K562 (cell line): ENCODE results near the gene NT5DC2. TPM values are rescaled to one million over a fixed set of nuclear protein-coding genes. Genes with fewer than 3 reads are reported as not detected.

Experiments
- ATAC-seq: fragments of 200-7000 bp; cut with Tn5 transposase; 3 replicates; pipeline ENCODE4 v1.9.1; 2020; ENCODE audit warnings: moderate library complexity
- BruUV-seq: library from RNA; stranded (reverse); fragments of 400-500 nt; replicated peaks from 2 replicates; lab custom pipeline; 2021; lab: Mats Ljungman, UMichigan
- CTCF ChIA-PET: fragments of 300-600 bp; formaldehyde crosslinking; extraction: SDS; loops from one replicate; lab custom pipeline; 2021; ENCODE audit warnings: low intra/inter-chr PET ratio; lab: Yijun Ruan, JAX
- POLR2A ChIA-PET: fragments of 300-600, 350-650 bp; sonication (Branson Sonifier 250); formaldehyde crosslinking; extraction: SDS; loops from one replicate; lab custom pipeline; 2021; ENCODE audit warnings: antibody characterized with exemption, inconsistent platforms; lab: Yijun Ruan, JAX
- DNase-seq, 4 experiments: peaks; one replicate each; pipeline versions ENCODE4 v3.0.0 to v3.0.0-alpha.2; 2011 to 2018; ENCODE audit warnings: low spot score in 3 of 4, mixed read lengths in 3 of 4; ENCODE audit errors: extremely low read depth in 1 of 4
- FAIRE-seq: peaks from 2 replicates; lab custom pipeline; 2011; peaks lifted over from hg19 to GRCh38; lab: Jason Lieb, UNC
- H2AFZ ChIP-seq: 2 replicates; pipeline ENCODE4 v1.6.0; 2011; ENCODE audit warnings: low read depth, low read length, control low read depth, inconsistent platforms
- H3K27ac ChIP-seq: fragments of 200-600 bp; 3 replicates; pipeline ENCODE4 v1.8.0; 2011; ENCODE audit warnings: low read depth, mild to moderate bottlenecking, control low read depth, inconsistent platforms, low read length, moderate library complexity, mixed read lengths; ENCODE audit errors: extremely low read depth
- H3K27me3 ChIP-seq, 2 experiments: fragments of 300-600 bp in 1 of 2; 2 replicates in 1 of 2; 3 replicates in 1 of 2; pipeline versions ENCODE4 v1.6.0 to v1.8.0; 2011; ENCODE audit warnings: inconsistent platforms in 2 of 2, low read length in 2 of 2, mild to moderate bottlenecking in 1 of 2, mixed read lengths in 1 of 2, moderate library complexity in 1 of 2; ENCODE audit not compliant: control insufficient read depth in 2 of 2, insufficient read depth in 2 of 2
- H3K36me3 ChIP-seq: fragments of 300-600 bp; 3 replicates; pipeline ENCODE4 v1.8.0; 2011; ENCODE audit warnings: mild to moderate bottlenecking, low read length, inconsistent platforms; ENCODE audit not compliant: control insufficient read depth, insufficient read depth
- H3K4me1 ChIP-seq, 2 experiments: fragments of 200-600 bp in 1 of 2; replicated peaks in 1 of 2; 2 replicates in 1 of 2; 3 replicates in 1 of 2; pipeline versions ENCODE4 v1.5.1 to v1.8.0; 2011; ENCODE audit warnings: inconsistent platforms in 2 of 2, low read length in 2 of 2, mild to moderate bottlenecking in 1 of 2, mixed read lengths in 1 of 2, moderate library complexity in 1 of 2; ENCODE audit not compliant: control insufficient read depth in 2 of 2, insufficient read depth in 2 of 2
- H3K4me2 ChIP-seq: 2 replicates; pipeline ENCODE4 v1.6.1; 2011; ENCODE audit warnings: low read length, control low read depth, inconsistent platforms, mixed read lengths; ENCODE audit not compliant: insufficient read depth
- H3K4me3 ChIP-seq: fragments of 200-600 bp; sonication (generic), shearing (Covaris generic); 2 replicates; pipeline ENCODE4 v1.5.1; 2016; ENCODE audit warnings: control low read depth, inconsistent platforms
- H3K79me2 ChIP-seq: fragments of 200-600 bp; 3 replicates; pipeline ENCODE4 v1.8.0; 2011; ENCODE audit warnings: low read length, inconsistent platforms; ENCODE audit not compliant: control insufficient read depth, insufficient read depth
- H3K9ac ChIP-seq, 2 experiments: 2 replicates each; pipeline versions ENCODE4 v1.6.0 to v1.6.1; 2011; ENCODE audit warnings: low read depth in 2 of 2, low read length in 2 of 2, control low read depth in 1 of 2, inconsistent platforms in 1 of 2, mild to moderate bottlenecking in 1 of 2, mixed read lengths in 1 of 2; ENCODE audit not compliant: insufficient read depth in 1 of 2
- H3K9me1 ChIP-seq: one replicate; pipeline ENCODE4 v1.6.0; 2011; ENCODE audit warnings: inconsistent platforms, mild to moderate bottlenecking, low read length, moderate library complexity; ENCODE audit not compliant: control insufficient read depth, insufficient read depth
- H3K9me3 ChIP-seq: replicated peaks from 2 replicates; pipeline ENCODE4 v1.5.1; 2011; ENCODE audit warnings: low read depth, low read length, inconsistent platforms; ENCODE audit not compliant: control insufficient read depth, insufficient read depth
- H4K20me1 ChIP-seq: replicated peaks from 2 replicates; pipeline ENCODE4 v1.6.1; 2011; ENCODE audit warnings: low read length, inconsistent platforms, mixed read lengths; ENCODE audit not compliant: control insufficient read depth, insufficient read depth
- ASH1L ChIP-seq: fragments of 450-650 bp; IDR thresholded peaks from 2 replicates; pipeline ENCODE4 v1.6.1; 2018; ENCODE audit warnings: borderline replicate concordance, mild to moderate bottlenecking, low read depth; ENCODE audit not compliant: partially characterized antibody
- BRCA1 ChIP-seq, 2 experiments: fragments of 450-650 bp in 1 of 2; sonication (generic) in 1 of 2; formaldehyde crosslinking in 1 of 2; IDR thresholded peaks; 2 replicates each; pipeline versions ENCODE4 v1.5.0 to v1.6.1; 2017 to 2020; ENCODE audit warnings: mild to moderate bottlenecking in 1 of 2, missing genetic modification reagents in 1 of 2
- CAMTA2 ChIP-seq: fragments of 250-450 bp; sonication (Bioruptor Pico); conservative IDR thresholded peaks from 2 replicates; pipeline ENCODE4 v1.5.1; 2022
- E2F3 ChIP-seq: fragments of 250-450 bp; sonication (Bioruptor Pico); IDR thresholded peaks from 2 replicates; pipeline ENCODE4 v1.4.0; 2020; ENCODE audit warnings: mild to moderate bottlenecking
- EZH2 ChIP-seq: IDR thresholded peaks from 2 replicates; pipeline ENCODE4 v1.6.1; 2012; ENCODE audit warnings: low read depth, mild to moderate bottlenecking, inconsistent platforms, low read length, borderline replicate concordance
- GTF2E2 ChIP-seq: fragments of 200-800 bp; sonication (Bioruptor generic); IDR thresholded peaks from 2 replicates; pipeline ENCODE4 v1.6.1; 2016; ENCODE audit warnings: missing genetic modification characterization, missing compliant biosample characterization
- HMGN3 ChIP-seq: IDR thresholded peaks from 2 replicates; pipeline ENCODE4 v1.6.1; 2011; ENCODE audit warnings: borderline replicate concordance, low read depth, mild to moderate bottlenecking, mixed read lengths, low read length; ENCODE audit not compliant: insufficient read length; ENCODE audit errors: extremely low read depth
- KDM1A ChIP-seq, 2 experiments: fragments of 450-650 bp; IDR thresholded peaks; 2 replicates each; pipeline ENCODE4 v1.6.1; 2016; ENCODE audit warnings: mild to moderate bottlenecking in 2 of 2
- KDM4B ChIP-seq, 2 experiments: fragments of 450-650 bp in 1 of 2; sonication (generic) in 1 of 2; IDR thresholded peaks; 2 replicates each; pipeline ENCODE4 v1.6.1; 2016 to 2017; ENCODE audit warnings: borderline replicate concordance in 2 of 2, antibody characterized with exemption in 1 of 2, low read depth in 1 of 2, mild to moderate bottlenecking in 1 of 2
- MBD2 ChIP-seq: sonication (generic); IDR thresholded peaks from 2 replicates; pipeline ENCODE4 v1.6.1; 2016; ENCODE audit warnings: low read depth, borderline replicate concordance
- MCM2 ChIP-seq: fragments of 450-650 bp; IDR thresholded peaks from 2 replicates; pipeline ENCODE4 v1.6.1; 2017; ENCODE audit warnings: low read depth, mild to moderate bottlenecking
- PHF21A ChIP-seq: fragments of 450-650 bp; IDR thresholded peaks from 2 replicates; pipeline ENCODE4 v1.6.1; 2017; ENCODE audit warnings: low read depth, borderline replicate concordance
- POU5F1 ChIP-seq: fragments of 150-350 bp; IDR thresholded peaks from 2 replicates; pipeline ENCODE4 v1.6.1; 2014; ENCODE audit warnings: borderline replicate concordance, low read length, low read depth, mild to moderate bottlenecking; ENCODE audit not compliant: partially characterized antibody
- TCF3 ChIP-seq: sonication (generic); formaldehyde crosslinking; IDR thresholded peaks from 2 replicates; pipeline ENCODE4 v1.4.0; 2020; ENCODE audit warnings: mild to moderate bottlenecking, missing genetic modification reagents
- ZC3H8 ChIP-seq: fragments of 450-650 bp; IDR thresholded peaks from 2 replicates; pipeline ENCODE4 v1.6.1; 2017
- ZNF408 ChIP-seq: fragments of 250-450 bp; sonication (Bioruptor Pico); IDR thresholded peaks from 2 replicates; pipeline ENCODE4 v1.4.0; 2020; ENCODE audit warnings: low read depth, mild to moderate bottlenecking, moderate library complexity
- ZNF79 ChIP-seq: fragments of 250-450 bp; sonication (Bioruptor Pico); IDR thresholded peaks from 2 replicates; pipeline ENCODE4 v1.4.0; 2020; ENCODE audit warnings: low read depth, mild to moderate bottlenecking, moderate library complexity
- WGBS: fragments of 100-300 bp; shearing (Covaris generic); methylation state at CpG from one replicate; pipeline ENCODE4 v1.1.6; 2016; ENCODE audit warnings: low coverage, mixed read lengths; ENCODE audit not compliant: insufficient coverage; ENCODE audit errors: missing lambda C conversion rate; 5-methylcytosine and 5-hydroxymethylcytosine counted together
- in situ Hi-C: fragments of 300-500 bp; cut with MboI; formaldehyde crosslinking; loops from 4 replicates; pipeline ENCODE4 v1.15.0; 2018; ENCODE audit warnings: inconsistent platforms, mixed read lengths
- intact Hi-C: fragments of 100-400 bp; cut with micrococcal nuclease; formaldehyde crosslinking; loops from 2 replicates; pipeline ENCODE4 v1.14.2; 2022
- polyA plus RNA-seq, 8 experiments: library from polyadenylated mRNA; depleted of rRNA in 4 of 8; stranded (reverse) in 5 of 8; unstranded in 3 of 8; fragments of >200 nt; fragmentation: Nextera tagmentation in 2 of 8; fragmentation: Illumina TruSeq in 1 of 8; extraction: Ambion mirVana in 2 of 8; extraction: Trizol in 1 of 8; gene quantifications; 2 replicates each; pipeline versions ENCODE4 v1.2.1 to v1.2.3, GENCODE V29; 2011 to 2014; ENCODE audit warnings: inconsistent platforms in 1 of 8, missing spikeins in 1 of 8
- total RNA-seq, 7 experiments: library from RNA; depleted of rRNA in 6 of 7; stranded (reverse); fragments of >200 nt in 6 of 7; fragmentation: Illumina TruSeq in 2 of 7; extraction: Trizol in 2 of 7; gene quantifications; 2 replicates each; pipeline versions ENCODE4 v1.2.1 to v1.2.3, GENCODE V29; 2011 to 2021; ENCODE audit warnings: low replicate concordance in 1 of 7
- TF ChIP-seq, protein P1 (sequence below): fragments of 250-450 bp; sonication (Bioruptor Pico); IDR thresholded peaks from 2 replicates; pipeline ENCODE4 v1.8.0; 2021; ENCODE audit warnings: borderline replicate concordance, mild to moderate bottlenecking, moderate library complexity; ENCODE audit not compliant: poor library complexity, severe bottlenecking
- TF ChIP-seq, protein P2 (sequence below): fragments of 450-650 bp; IDR thresholded peaks from 2 replicates; pipeline ENCODE4 v1.7.1; 2018; ENCODE audit warnings: mild to moderate bottlenecking, low read depth; ENCODE audit not compliant: partially characterized antibody

NT5DC2 gene
- total and polyA plus RNA-seq, 9 of the 15 experiments (the other 6 are each of a cell fraction or from before 2014, with no cell fraction given): 25.6 to 168 (median 122) TPM

DNA sequence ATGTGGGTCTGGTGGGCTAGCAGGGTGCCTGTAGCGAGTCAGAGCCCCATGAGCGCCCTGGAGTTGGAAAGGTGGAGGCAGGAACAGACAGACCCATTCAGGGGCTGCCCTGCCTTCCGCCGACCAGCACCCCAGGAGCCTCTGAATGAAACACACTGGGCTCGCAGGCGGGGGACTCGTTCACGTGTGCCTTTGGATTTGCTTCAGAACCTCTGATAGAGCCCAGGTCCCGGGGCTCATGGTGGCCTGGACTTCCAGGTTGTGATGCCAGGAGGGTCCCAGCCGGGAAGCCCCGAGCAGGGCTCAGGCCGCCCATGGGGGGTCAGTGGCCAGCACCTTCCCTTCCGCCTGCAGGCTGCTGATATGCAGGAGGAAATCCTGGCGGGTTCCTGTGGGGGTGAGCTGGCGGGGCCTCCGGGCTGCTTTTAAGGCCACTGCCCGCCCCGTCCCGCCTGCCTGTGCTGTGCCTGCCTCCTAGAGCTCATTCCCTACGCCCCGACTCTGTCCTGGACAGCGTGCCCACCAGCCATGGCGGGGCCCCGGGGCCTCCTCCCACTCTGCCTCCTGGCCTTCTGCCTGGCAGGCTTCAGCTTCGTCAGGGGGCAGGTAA, 38.7 kb downstream of the NT5DC2 start, which contains the start of gene STAB1:
STAB1 (plus strand) TSS at position 453 of the 610 bp plus-strand sequence; CDS start at position 529, 76 bp downstream.
- Histone ChIP-seq H3K27ac (no peak within 1 kb of the TSS), H3K4me3 (no peak within 1 kb of the TSS), H3K4me2 (no peak within 1 kb of the TSS), H3K9ac (peak within 1 kb of the TSS in 1 of 2 experiments; percentile 26; a peak in 1 of 4 replicates), H3K79me2 (no peaks in the 10 kb centered on the region), H3K27me3 (no peaks in the 10 kb centered on the region), H2AFZ (no peak within 1 kb of the TSS), H3K9me3 (no peaks in the 10 kb centered on the region), H4K20me1 (no peaks in the 10 kb centered on the region; the same call in 1 of the 2 replicates), H3K9me1 (no peaks in the 10 kb centered on the region), H3K4me1 (peaks cover 5 to 39% of the 10 kb centered on the region in 2 experiments; a peak in 3 of 5 replicates), H3K36me3 (peaks cover 26% of the 10 kb centered on the region; the same call in 2 of the 3 replicates)
- peak; percentile 7; the same call in 1 of the 3 replicates for ATAC-seq
- DNase-seq: peak in 1 of 4 experiments; percentile 26
- TF ChIP-seq ZNF408 (CRISPR knock-in tag) (no peak), EZH2 (no peak), ZC3H8 (no peak), CAMTA2 (no peak), E2F3 (CRISPR knock-in tag) (no peak), PHF21A (no peak), GTF2E2 (tag) (no peak), MBD2 (no peak), HMGN3 (no peak), MCM2 (no peak), POU5F1 (no peak), KDM1A (IDR thresholded peaks at IDR 0.05) (no peak), KDM4B (IDR thresholded peaks at IDR 0.05; ENCODE audit: borderline replicate concordance in 2 of 2, low read depth in 1 of 2) (no peak), BRCA1 (IDR thresholded peaks at IDR 0.05) (no peak), BRCA1 (CRISPR knock-in tag; IDR thresholded peaks at IDR 0.05) (no peak), ASH1L (no peak), TCF3 (CRISPR knock-in tag) (no peak), ZNF79 (CRISPR knock-in tag) (no peak)
- TF ChIP-seq, protein P1, sequence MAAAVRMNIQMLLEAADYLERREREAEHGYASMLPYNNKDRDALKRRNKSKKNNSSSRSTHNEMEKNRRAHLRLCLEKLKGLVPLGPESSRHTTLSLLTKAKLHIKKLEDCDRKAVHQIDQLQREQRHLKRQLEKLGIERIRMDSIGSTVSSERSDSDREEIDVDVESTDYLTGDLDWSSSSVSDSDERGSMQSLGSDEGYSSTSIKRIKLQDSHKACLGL (CRISPR knock-in tag): no peak
- TF ChIP-seq, protein P2, sequence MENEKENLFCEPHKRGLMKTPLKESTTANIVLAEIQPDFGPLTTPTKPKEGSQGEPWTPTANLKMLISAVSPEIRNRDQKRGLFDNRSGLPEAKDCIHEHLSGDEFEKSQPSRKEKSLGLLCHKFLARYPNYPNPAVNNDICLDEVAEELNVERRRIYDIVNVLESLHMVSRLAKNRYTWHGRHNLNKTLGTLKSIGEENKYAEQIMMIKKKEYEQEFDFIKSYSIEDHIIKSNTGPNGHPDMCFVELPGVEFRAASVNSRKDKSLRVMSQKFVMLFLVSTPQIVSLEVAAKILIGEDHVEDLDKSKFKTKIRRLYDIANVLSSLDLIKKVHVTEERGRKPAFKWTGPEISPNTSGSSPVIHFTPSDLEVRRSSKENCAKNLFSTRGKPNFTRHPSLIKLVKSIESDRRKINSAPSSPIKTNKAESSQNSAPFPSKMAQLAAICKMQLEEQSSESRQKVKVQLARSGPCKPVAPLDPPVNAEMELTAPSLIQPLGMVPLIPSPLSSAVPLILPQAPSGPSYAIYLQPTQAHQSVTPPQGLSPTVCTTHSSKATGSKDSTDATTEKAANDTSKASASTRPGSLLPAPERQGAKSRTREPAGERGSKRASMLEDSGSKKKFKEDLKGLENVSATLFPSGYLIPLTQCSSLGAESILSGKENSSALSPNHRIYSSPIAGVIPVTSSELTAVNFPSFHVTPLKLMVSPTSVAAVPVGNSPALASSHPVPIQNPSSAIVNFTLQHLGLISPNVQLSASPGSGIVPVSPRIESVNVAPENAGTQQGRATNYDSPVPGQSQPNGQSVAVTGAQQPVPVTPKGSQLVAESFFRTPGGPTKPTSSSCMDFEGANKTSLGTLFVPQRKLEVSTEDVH: no peak
- no peak for FAIRE-seq
- intact Hi-C loops: no loop called here
- in situ Hi-C loops: no loop called here
- BruUV-seq: no TSS peak
- POLR2A ChIA-PET: interaction anchor here (1.0 kb wide), 1 partner anchor 48 kb away, joined by 4 read pairs; no protein-coding TSS in a partner anchor
- CTCF ChIA-PET: no interaction called here
- 63% methylated on average over 20 of the region's 25 CpGs for WGBS
